ENCODE measurements around the gene ZBTB17.

DNA sequence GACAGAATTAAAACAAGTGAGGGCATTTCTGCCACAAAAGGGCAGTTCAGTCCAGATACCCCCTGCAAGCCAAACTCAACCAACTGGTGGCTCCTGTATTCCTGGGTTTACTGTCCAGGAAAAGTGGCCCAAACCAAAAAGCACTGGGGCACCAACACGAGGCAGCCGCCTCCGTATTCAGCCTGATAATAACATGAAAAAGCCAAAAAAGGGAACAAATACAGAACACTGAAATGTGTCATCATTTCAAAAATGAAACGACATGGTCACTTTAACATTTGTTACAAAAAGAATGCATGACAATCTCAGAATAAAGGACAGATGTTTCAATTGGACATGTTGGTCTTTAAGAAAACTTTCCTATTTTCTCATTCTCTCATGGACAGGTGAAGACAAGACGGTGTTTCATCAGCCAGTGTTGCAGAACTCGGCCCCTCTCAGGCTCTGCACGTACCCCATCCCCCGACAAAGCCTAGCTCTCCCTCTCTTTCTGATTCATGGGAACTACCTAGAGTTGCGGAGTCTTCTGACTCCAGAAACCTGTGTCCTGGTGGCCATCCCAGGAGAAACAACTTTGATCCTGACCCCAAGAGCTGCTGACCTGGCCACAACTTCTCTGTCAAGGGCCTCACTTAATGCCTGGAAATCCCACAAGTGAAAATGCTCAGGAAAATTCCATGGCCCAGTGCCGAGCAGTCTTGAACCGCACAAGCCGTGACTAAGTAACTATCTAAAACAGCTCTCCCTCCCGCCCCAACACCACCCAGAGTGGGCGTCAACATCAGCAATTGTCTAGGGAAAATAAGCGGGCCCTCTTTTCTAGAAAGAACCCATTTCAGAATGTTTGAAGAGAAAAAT is 27.1 kb downstream of the ZBTB17 start:
- TF ChIP-seq CTCF (IDR thresholded peaks at IDR 0.05) (no peak), ZFX (IDR thresholded peaks at IDR 0.05; ENCODE audit: borderline replicate concordance) (no peak)
